A549 (cell line): Measurements from ENCODE around the gene INPP5F. TPM values are rescaled to one million over a fixed set of nuclear protein-coding genes. Genes with fewer than 3 reads are reported as not detected.

Source experiments
- ATAC-seq, 2 experiments: fragments of 200-7000 bp in 1 of 2; fragments of >200 bp in 1 of 2; cut with Nextera tagmentation in 1 of 2; cut with Tn5 transposase in 1 of 2; 3 replicates each; pipeline versions ENCODE4 v1.8.0 to v1.9.1; 2018 to 2020; ENCODE audit warnings: mild to moderate bottlenecking in 1 of 2, moderate library complexity in 1 of 2
- CTCF ChIA-PET: fragments of 300-600 bp; sonication (Branson Sonifier 250); formaldehyde crosslinking; extraction: SDS; loops from one replicate; lab custom pipeline; 2021; ENCODE audit warnings: antibody characterized with exemption, inconsistent platforms; lab: Yijun Ruan, JAX
- POLR2A ChIA-PET: fragments of 350-600 bp; formaldehyde crosslinking; extraction: SDS; loops from one replicate; lab custom pipeline; 2021; ENCODE audit warnings: antibody characterized with exemption, inconsistent platforms; lab: Yijun Ruan, JAX
- DNase-seq, 2 experiments: peaks; one replicate each; pipeline versions ENCODE4 v3.0.0 to v3.0.0-alpha.2; 2011 to 2016; ENCODE audit warnings: low read depth in 1 of 2, low spot score in 1 of 2
- FAIRE-seq: peaks from 2 replicates; lab custom pipeline; 2011; peaks lifted over from hg19 to GRCh38; lab: Jason Lieb, UNC
- H3K27ac ChIP-seq, 2 experiments: fragments of >200 bp; sonication (Bioruptor Twin); formaldehyde crosslinking; 3 replicates each; pipeline ENCODE4 v1.5.1; 2016 to 2017
- H3K4me1 ChIP-seq: fragments of >200 bp; sonication (Bioruptor Twin); formaldehyde crosslinking; 3 replicates; pipeline ENCODE4 v1.6.1; 2016
- H3K4me2 ChIP-seq: fragments of >200 bp; sonication (Bioruptor Twin); formaldehyde crosslinking; 3 replicates; pipeline ENCODE4 v1.6.1; 2016
- H3K4me3 ChIP-seq: fragments of >200 bp; sonication (Bioruptor Twin); formaldehyde crosslinking; 3 replicates; pipeline ENCODE4 v1.5.1; 2016
- H3K9me3 ChIP-seq: fragments of >200 bp; sonication (Bioruptor Twin); formaldehyde crosslinking; 3 replicates; pipeline ENCODE4 v1.6.1; 2016
- CBX8 ChIP-seq: fragments of 200-600 bp; sonication (generic); IDR thresholded peaks from 2 replicates; pipeline ENCODE4 v1.6.1; 2016
- CEBPB ChIP-seq, 2 experiments: fragments of >200 bp in 1 of 2; sonication (Bioruptor Twin) in 1 of 2; formaldehyde crosslinking in 1 of 2; IDR thresholded peaks; 2 replicates each; pipeline ENCODE4 v1.6.1; 2012 to 2016
- EHF ChIP-seq: fragments of 250-450 bp; sonication (Bioruptor Pico); IDR thresholded peaks from 2 replicates; pipeline ENCODE4 v1.5.0; 2020; ENCODE audit warnings: mild to moderate bottlenecking
- FOSL2 ChIP-seq, 2 experiments: fragments of 450-650 bp in 1 of 2; fragments of >200 bp in 1 of 2; sonication (Bioruptor Twin) in 1 of 2; formaldehyde crosslinking; IDR thresholded peaks; 2 replicates each; pipeline versions ENCODE4 v1.5.0 to v1.6.1; 2016 to 2020; ENCODE audit warnings: mild to moderate bottlenecking in 1 of 2, moderate library complexity in 1 of 2
- GATA3 ChIP-seq: IDR thresholded peaks from 2 replicates; pipeline ENCODE4 v1.6.1; 2012; ENCODE audit warnings: borderline replicate concordance
- HDAC2 ChIP-seq: fragments of 200-600 bp; sonication (generic); IDR thresholded peaks from 2 replicates; pipeline ENCODE4 v1.6.1; 2016
- JUN ChIP-seq, 2 experiments: fragments of >200 bp; sonication (Bioruptor Twin); formaldehyde crosslinking; IDR thresholded peaks; 2 replicates in 1 of 2; 3 replicates in 1 of 2; pipeline ENCODE4 v1.6.1; 2016 to 2017
- MAFK ChIP-seq: fragments of 450-650 bp; IDR thresholded peaks from 2 replicates; pipeline ENCODE4 v1.6.1; 2014; ENCODE audit not compliant: partially characterized antibody
- NFE2L2 ChIP-seq: fragments of 150-350 bp; conservative IDR thresholded peaks from 2 replicates; pipeline ENCODE4 v1.6.1; 2014; ENCODE audit warnings: low read length
- NPAS2 ChIP-seq: fragments of 250-450 bp; sonication (Bioruptor Pico); IDR thresholded peaks from 2 replicates; pipeline ENCODE4 v1.8.0; 2022; ENCODE audit warnings: mild to moderate bottlenecking, moderate library complexity, borderline replicate concordance
- POLR2AphosphoS2 ChIP-seq: conservative IDR thresholded peaks from 2 replicates; pipeline ENCODE4 v1.6.1; 2012; ENCODE audit warnings: low read length, improper control_type of control experiment, inconsistent platforms
- RCOR1 ChIP-seq: fragments of 150-350 bp; IDR thresholded peaks from 2 replicates; pipeline ENCODE4 v1.6.1; 2014; ENCODE audit warnings: antibody characterized with exemption, low read length, low read depth
- RFX5 ChIP-seq: fragments of 450-650 bp; IDR thresholded peaks from 2 replicates; pipeline ENCODE4 v1.7.1; 2014; ENCODE audit warnings: antibody characterized with exemption, mild to moderate bottlenecking, moderate library complexity
- SMC3 ChIP-seq: fragments of >200 bp; sonication (Bioruptor Twin); formaldehyde crosslinking; IDR thresholded peaks from 3 replicates; pipeline ENCODE4 v1.6.1; 2018; ENCODE audit warnings: inconsistent platforms
- ZC3H11A ChIP-seq: fragments of 450-650 bp; IDR thresholded peaks from 2 replicates; pipeline ENCODE4 v1.6.1; 2014; ENCODE audit warnings: antibody characterized with exemption, mild to moderate bottlenecking
- ZFP36 ChIP-seq: fragments of 450-650 bp; IDR thresholded peaks from 2 replicates; pipeline ENCODE4 v1.6.1; 2014; ENCODE audit warnings: borderline replicate concordance; ENCODE audit not compliant: partially characterized antibody
- ZSCAN20 ChIP-seq: fragments of 250-450 bp; sonication (Bioruptor Pico); IDR thresholded peaks from 2 replicates; pipeline ENCODE4 v1.8.0; 2022; ENCODE audit warnings: mild to moderate bottlenecking, moderate library complexity
- WGBS: methylation state at CpG from one replicate; pipeline ENCODE4 v1.1.6; 2017; ENCODE audit errors: missing lambda C conversion rate; 5-methylcytosine and 5-hydroxymethylcytosine counted together
- polyA plus RNA-seq, 4 experiments: library from polyadenylated mRNA; depleted of rRNA in 3 of 4; stranded (reverse); fragments of >200 nt; fragmentation: RNase III in 1 of 4; extraction: RNeasy Plus Mini Kit Qiagen cat#74134 plus additional on column Dnase treatment in 1 of 4; gene quantifications; 2 replicates in 3 of 4; 3 replicates in 1 of 4; pipeline ENCODE4 v1.2.3, GENCODE V29; 2011 to 2017
- TF ChIP-seq, protein P1 (sequence below): fragments of >200 bp; sonication (Bioruptor Twin); formaldehyde crosslinking; IDR thresholded peaks from 3 replicates; pipeline ENCODE4 v1.5.1; 2016
- TF ChIP-seq, protein P2 (sequence below): fragments of 250-450 bp; sonication (Bioruptor Pico); IDR thresholded peaks from 2 replicates; pipeline ENCODE4 v1.5.0; 2020; ENCODE audit warnings: low read depth, mild to moderate bottlenecking, moderate library complexity
- TF ChIP-seq, protein P3 (sequence below): IDR thresholded peaks from 2 replicates; pipeline ENCODE4 v1.6.1; 2012
- TF ChIP-seq, protein P4 (sequence below): fragments of 250-450 bp; sonication (Bioruptor Pico); IDR thresholded peaks from 2 replicates; pipeline ENCODE4 v1.5.0; 2021; ENCODE audit warnings: mild to moderate bottlenecking, moderate library complexity, borderline replicate concordance
- TF ChIP-seq, protein P5 (sequence below): fragments of 150-350 bp; IDR thresholded peaks from 2 replicates; pipeline ENCODE4 v1.6.1; 2014; ENCODE audit warnings: low read depth, mild to moderate bottlenecking, low read length
- TF ChIP-seq, protein P6 (sequence below): IDR thresholded peaks from 2 replicates; pipeline ENCODE4 v1.6.1; 2012; ENCODE audit warnings: low read depth, borderline replicate concordance

Gene INPP5F
- polyA plus RNA-seq, 2 of the 4 experiments (the other 2 are of a cell fraction) = 5.6 to 7.7 TPM

DNA sequence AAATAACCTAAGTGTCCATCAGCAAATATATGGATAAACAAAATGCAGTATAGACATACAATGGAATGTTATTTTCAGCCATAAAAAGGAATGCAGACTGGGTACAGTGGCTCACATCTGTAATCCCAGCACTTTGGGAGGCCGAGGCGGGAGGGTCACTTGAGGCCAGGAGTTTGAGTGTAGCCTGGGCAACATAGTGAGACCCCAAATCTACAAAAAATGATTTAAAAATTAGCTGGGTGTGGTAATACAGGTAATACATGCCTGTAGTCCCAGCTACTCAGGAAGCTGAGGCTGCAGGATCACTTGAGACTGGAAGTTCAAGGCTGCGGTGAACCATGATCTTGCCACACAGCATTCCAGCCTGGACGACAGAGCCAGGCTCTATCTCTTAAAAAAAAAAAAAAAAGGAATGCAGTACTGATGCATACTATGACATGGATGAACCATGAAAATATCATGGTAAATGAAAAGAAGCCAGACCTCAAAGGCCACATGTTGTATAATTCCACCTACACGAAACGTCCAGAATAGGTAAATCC is 139.9 kb downstream of the INPP5F start:
- 97% methylated on average over 6 of the region's 6 CpGs for WGBS
- DNase-seq = no peak
- H3K4me2 ChIP-seq = no peak overlapping the region
- POLR2A ChIA-PET = no interaction called here
- TF ChIP-seq, protein P1, sequence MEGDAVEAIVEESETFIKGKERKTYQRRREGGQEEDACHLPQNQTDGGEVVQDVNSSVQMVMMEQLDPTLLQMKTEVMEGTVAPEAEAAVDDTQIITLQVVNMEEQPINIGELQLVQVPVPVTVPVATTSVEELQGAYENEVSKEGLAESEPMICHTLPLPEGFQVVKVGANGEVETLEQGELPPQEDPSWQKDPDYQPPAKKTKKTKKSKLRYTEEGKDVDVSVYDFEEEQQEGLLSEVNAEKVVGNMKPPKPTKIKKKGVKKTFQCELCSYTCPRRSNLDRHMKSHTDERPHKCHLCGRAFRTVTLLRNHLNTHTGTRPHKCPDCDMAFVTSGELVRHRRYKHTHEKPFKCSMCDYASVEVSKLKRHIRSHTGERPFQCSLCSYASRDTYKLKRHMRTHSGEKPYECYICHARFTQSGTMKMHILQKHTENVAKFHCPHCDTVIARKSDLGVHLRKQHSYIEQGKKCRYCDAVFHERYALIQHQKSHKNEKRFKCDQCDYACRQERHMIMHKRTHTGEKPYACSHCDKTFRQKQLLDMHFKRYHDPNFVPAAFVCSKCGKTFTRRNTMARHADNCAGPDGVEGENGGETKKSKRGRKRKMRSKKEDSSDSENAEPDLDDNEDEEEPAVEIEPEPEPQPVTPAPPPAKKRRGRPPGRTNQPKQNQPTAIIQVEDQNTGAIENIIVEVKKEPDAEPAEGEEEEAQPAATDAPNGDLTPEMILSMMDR = no peak
- TF ChIP-seq HDAC2 = no peak
- no peak for TF ChIP-seq POLR2AphosphoS2
- TF ChIP-seq, protein P2, sequence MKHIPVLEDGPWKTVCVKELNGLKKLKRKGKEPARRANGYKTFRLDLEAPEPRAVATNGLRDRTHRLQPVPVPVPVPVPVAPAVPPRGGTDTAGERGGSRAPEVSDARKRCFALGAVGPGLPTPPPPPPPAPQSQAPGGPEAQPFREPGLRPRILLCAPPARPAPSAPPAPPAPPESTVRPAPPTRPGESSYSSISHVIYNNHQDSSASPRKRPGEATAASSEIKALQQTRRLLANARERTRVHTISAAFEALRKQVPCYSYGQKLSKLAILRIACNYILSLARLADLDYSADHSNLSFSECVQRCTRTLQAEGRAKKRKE (CRISPR knock-in tag) = no peak
- TF ChIP-seq MAFK = no peak
- no peak for TF ChIP-seq SMC3
- TF ChIP-seq, protein P3, sequence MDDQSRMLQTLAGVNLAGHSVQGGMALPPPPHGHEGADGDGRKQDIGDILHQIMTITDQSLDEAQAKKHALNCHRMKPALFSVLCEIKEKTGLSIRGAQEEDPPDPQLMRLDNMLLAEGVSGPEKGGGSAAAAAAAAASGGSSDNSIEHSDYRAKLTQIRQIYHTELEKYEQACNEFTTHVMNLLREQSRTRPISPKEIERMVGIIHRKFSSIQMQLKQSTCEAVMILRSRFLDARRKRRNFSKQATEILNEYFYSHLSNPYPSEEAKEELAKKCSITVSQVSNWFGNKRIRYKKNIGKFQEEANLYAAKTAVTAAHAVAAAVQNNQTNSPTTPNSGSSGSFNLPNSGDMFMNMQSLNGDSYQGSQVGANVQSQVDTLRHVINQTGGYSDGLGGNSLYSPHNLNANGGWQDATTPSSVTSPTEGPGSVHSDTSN = no peak
- TF ChIP-seq, protein P4, sequence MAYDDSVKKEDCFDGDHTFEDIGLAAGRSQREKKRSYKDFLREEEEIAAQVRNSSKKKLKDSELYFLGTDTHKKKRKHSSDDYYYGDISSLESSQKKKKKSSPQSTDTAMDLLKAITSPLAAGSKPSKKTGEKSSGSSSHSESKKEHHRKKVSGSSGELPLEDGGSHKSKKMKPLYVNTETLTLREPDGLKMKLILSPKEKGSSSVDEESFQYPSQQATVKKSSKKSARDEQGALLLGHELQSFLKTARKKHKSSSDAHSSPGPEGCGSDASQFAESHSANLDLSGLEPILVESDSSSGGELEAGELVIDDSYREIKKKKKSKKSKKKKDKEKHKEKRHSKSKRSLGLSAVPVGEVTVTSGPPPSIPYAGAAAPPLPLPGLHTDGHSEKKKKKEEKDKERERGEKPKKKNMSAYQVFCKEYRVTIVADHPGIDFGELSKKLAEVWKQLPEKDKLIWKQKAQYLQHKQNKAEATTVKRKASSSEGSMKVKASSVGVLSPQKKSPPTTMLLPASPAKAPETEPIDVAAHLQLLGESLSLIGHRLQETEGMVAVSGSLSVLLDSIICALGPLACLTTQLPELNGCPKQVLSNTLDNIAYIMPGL (CRISPR knock-in tag) = no peak
- CTCF ChIA-PET = interaction anchor here (1.1 to 4.5 kb wide), 6 partner anchors 12 to 258 kb away, joined by 3 to 31 read pairs (median 5); no protein-coding TSS in a partner anchor
- H3K27ac ChIP-seq = no peak overlapping the region
- H3K4me3 ChIP-seq = no peak overlapping the region
- ATAC-seq = no peak
- no peaks in the 10 kb centered on the region for H3K9me3 ChIP-seq
- H3K4me1 ChIP-seq = peaks cover 12% of the 10 kb centered on the region; the same call in 2 of the 3 replicates
- FAIRE-seq = no peak

DNA sequence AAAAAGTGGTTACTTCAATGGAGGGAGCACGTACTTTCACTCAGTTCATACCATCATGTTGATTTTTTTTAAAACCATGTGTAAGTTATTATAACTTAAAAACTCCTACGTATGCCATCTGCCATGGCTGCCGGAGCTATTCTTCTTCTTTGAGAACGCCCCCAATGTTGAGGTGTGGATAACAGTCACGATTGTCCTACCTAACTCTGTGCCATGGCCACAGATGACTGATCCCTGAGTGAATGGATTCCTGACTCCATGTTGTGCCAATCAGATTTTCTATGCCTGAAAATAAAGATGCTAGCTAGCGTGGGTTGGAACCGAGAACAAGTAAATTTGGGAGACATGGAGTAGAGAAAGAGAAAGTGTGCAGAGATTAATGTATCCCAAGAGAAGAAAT is 141.5 kb downstream of the INPP5F start:
- H3K27ac ChIP-seq = no peak overlapping the region
- ATAC-seq (no peak), FAIRE-seq (no peak), DNase-seq (no peak)
- TF ChIP-seq GATA3 (no peak), ZSCAN20 (CRISPR knock-in tag) (no peak), EHF (CRISPR knock-in tag) (no peak), SMC3 (no peak), FOSL2 (IDR thresholded peaks at IDR 0.05) (no peak), FOSL2 (CRISPR knock-in tag; IDR thresholded peaks at IDR 0.05) (no peak), RFX5 (no peak), NPAS2 (CRISPR knock-in tag) (no peak), ZC3H11A (no peak), CBX8 (no peak), RCOR1 (no peak), ZFP36 (no peak), NFE2L2 (no peak), JUN (IDR thresholded peaks at IDR 0.05) (no peak), CEBPB (IDR thresholded peaks at IDR 0.05) (no peak)
- TF ChIP-seq, protein P5, sequence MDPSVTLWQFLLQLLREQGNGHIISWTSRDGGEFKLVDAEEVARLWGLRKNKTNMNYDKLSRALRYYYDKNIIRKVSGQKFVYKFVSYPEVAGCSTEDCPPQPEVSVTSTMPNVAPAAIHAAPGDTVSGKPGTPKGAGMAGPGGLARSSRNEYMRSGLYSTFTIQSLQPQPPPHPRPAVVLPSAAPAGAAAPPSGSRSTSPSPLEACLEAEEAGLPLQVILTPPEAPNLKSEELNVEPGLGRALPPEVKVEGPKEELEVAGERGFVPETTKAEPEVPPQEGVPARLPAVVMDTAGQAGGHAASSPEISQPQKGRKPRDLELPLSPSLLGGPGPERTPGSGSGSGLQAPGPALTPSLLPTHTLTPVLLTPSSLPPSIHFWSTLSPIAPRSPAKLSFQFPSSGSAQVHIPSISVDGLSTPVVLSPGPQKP = no peak
- TF ChIP-seq, protein P6, sequence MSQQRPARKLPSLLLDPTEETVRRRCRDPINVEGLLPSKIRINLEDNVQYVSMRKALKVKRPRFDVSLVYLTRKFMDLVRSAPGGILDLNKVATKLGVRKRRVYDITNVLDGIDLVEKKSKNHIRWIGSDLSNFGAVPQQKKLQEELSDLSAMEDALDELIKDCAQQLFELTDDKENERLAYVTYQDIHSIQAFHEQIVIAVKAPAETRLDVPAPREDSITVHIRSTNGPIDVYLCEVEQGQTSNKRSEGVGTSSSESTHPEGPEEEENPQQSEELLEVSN = no peak
- TF ChIP-seq, protein P2 (CRISPR knock-in tag) = no peak
- TF ChIP-seq, protein P1 = no peak
- no peak overlapping the region for H3K4me3 ChIP-seq
- no peaks in the 10 kb centered on the region for H3K9me3 ChIP-seq
- POLR2A ChIA-PET = no interaction called here
- CTCF ChIA-PET = interaction anchor here (1.0 to 4.5 kb wide), 5 partner anchors 8 to 259 kb away, joined by 3 to 31 read pairs (median 6); no protein-coding TSS in a partner anchor
- peaks cover 17% of the 10 kb centered on the region; the same call in 2 of the 3 replicates for H3K4me1 ChIP-seq
- 80% methylated on average over 7 of the region's 7 CpGs for WGBS
- H3K4me2 ChIP-seq = no peak overlapping the region
